Activated naive CD4-positive, alpha-beta T cell treated with anti-CD3 and anti-CD28 coated beads, Interleukin-2, amount 50 U/mL, for 72 hours (primary cell): ENCODE results near the gene ACSS1. TPM values are rescaled to one million over a fixed set of nuclear protein-coding genes. Genes with fewer than 3 reads are reported as not detected.

Experiments
- ATAC-seq, 2 donors: fragments of 150-1000 bp; cut with Tn5 transposase; 2 replicates each; pipeline ENCODE4 v1.10.0; 2021; ENCODE audit warnings: mild to moderate bottlenecking in 2 of 2, moderate library complexity in 2 of 2
- DNase-seq, 2 donors: peaks; one replicate each; pipeline ENCODE4 v3.0.0; 2021 to 2022; ENCODE audit warnings: low spot score in 2 of 2
- H3K27ac Mint-ChIP-seq, 2 donors: one replicate each; pipeline ENCODE4 v1.8.0; 2022; ENCODE audit warnings: mild to moderate bottlenecking in 2 of 2, mixed read lengths in 2 of 2
- H3K36me3 Mint-ChIP-seq, 2 donors: one replicate each; pipeline ENCODE4 v1.8.0; 2022; ENCODE audit warnings: mixed read lengths in 2 of 2
- H3K9me3 Mint-ChIP-seq, 2 donors: one replicate each; pipeline ENCODE4 v1.8.0; 2022; ENCODE audit warnings: mixed read lengths in 2 of 2
- total RNA-seq, 2 donors: library from RNA; stranded (reverse); gene quantifications; one replicate each; pipeline ENCODE4 v1.2.3, GENCODE V29; 2022

ACSS1 gene
- total RNA-seq, 2 donors from 2014 or later: 5.5 to 11.3 TPM

DNA sequence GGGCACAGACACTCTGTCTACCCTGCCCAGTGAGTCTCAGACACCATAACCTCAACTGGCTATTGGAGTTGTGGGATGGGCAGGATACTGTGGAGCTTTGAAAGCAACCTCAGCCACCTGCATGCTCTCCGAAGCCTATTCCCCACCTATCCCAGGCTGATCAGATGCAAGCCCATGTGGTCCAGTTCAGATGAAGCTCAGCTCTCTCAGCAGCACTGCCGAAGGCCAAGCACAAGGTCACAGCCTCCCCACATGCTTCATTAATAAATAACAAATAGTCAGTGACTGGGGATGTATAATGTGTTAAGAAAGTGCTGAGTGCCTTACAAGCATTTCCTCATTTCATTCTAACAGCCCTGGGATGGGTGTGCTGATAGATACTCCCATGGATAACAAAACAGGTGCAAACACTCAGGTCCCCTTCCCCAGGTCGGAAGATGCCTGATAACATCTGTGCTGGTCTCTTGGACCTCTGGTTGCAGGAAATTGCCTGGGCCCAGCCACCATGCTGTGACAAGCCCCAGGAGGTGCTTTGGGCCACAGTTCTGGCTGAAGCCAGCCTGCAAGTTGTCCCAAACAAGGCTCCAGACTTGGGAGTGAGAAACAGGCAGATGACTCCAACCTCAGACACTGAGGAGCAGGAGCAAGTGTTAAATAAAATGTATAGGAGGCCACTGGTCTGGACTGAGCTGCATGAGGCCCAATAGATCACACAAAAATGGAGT is 3.7 kb downstream of the ACSS1 start:
- H3K27ac Mint-ChIP-seq: no peak overlapping the region
- no peaks in the 10 kb centered on the region for H3K36me3 Mint-ChIP-seq
- no peaks in the 10 kb centered on the region for H3K9me3 Mint-ChIP-seq
- DNase-seq: no peak
- no peak for ATAC-seq

- Mint-ChIP-seq H3K27ac (no peak overlapping the region), H3K9me3 (no peaks in the 10 kb centered on the region), H3K36me3 (no peaks in the 10 kb centered on the region)
- ATAC-seq (no peak), DNase-seq (no peak)
These were observed 4.5 kb downstream of the ACSS1 start for GRCh38 chr20:25053255-25054031.

DNA sequence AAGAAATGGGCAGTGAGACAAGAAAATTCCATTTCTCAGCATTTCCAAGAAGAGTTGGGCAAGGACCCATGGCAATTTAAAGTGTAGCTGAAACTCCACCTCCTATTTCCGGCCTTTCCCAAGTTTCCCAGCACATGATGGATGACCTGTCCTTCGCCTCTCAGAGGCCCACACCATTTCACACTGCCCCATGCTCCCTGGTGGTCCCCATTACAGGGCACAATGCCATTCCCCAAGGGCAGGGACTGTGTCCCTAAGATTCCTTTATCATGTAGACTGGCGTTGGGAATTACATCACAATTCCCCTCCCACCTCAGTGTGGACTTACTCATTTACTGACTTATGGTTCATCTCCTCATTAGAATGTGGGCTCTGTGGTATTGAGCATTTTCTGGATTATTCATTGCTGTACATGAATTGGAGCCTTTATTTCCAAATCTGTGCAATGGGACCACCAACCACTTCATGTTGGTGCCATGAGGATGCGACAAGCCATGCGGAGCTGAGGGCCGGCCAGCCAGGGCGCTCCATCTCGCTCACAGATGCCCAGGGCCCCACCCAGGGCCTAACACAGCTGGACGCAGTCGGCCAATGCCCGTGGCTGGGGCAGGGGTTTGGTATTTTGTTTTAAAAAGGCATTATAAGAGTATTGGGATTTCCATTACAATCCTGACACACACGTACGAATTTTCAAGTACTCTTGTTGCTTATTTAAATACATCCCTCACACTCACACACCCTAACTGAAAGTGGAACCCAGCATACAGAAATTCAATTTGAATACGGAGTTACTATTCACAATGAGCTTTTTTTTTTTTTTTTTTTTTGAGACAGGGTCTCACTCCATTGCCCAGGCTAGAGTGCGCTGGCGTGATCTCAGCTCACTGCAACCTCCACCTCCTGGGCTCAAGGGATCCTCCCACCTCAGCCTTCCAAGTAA is 5.4 kb downstream of the ACSS1 start:
- no peak for ATAC-seq

GRCh38 chr20:25051386-25052155 is 6.4 kb downstream of the ACSS1 start:
- H3K9me3 Mint-ChIP-seq: no peaks in the 10 kb centered on the region
- no peak for ATAC-seq
- peak overlapping the region in 1 of 2 donors; percentile 39 for H3K27ac Mint-ChIP-seq
- peak in 1 of 2 donors; percentile 33 for DNase-seq
- no peaks in the 10 kb centered on the region for H3K36me3 Mint-ChIP-seq

More for the DNA sequence above, 5.4 kb downstream of the ACSS1 start:
- H3K36me3 Mint-ChIP-seq: no peaks in the 10 kb centered on the region
- H3K9me3 Mint-ChIP-seq: no peaks in the 10 kb centered on the region
- H3K27ac Mint-ChIP-seq: no peak overlapping the region
- DNase-seq: no peak

DNA sequence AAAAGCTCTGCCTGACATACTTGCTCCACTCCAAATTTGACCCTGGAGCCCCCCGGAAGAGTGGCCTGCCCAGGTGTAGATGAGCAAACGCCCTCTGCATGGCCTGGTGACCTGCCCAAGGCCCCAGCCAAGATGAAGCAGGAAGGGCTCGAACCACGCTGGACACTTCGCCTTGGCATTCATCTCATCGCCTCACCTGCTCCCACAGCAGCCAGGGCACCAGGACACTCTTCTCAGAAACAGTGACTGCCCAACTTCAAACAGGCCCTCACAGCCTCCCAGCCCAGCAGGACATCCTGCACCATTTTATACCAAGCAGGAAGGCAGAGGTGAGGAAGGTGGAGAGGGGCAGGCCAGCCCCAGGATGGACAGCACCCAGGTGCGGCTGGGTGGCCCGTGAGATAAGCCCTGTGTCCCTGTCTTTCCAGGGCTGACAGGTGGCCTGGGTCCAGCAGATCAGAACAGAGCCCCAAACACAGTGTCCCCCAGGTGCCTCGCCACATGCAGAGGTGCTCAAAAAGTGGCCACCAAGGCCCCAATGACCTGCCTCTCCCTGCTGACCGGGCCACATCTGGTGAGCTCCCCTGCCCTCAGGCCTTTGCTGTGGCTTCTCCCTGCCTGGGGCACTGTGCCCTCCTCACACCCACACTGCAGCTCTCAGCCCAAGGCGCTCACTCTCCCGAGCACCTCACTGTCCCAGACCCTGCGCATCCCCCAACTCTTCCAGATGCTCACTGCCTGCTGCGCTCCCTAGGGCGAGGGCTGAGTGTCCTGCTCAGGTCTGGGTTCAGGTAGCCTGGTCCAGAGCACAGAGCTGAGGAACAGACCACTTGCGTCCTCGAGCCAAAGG is 7.2 kb downstream of the ACSS1 start:
- ATAC-seq: no peak
- no peaks in the 10 kb centered on the region for H3K36me3 Mint-ChIP-seq
- H3K27ac Mint-ChIP-seq: peak overlapping the region in 1 of 2 donors; percentile 39
- H3K9me3 Mint-ChIP-seq: no peaks in the 10 kb centered on the region
- DNase-seq: peak in 1 of 2 donors; percentile 49

DNA sequence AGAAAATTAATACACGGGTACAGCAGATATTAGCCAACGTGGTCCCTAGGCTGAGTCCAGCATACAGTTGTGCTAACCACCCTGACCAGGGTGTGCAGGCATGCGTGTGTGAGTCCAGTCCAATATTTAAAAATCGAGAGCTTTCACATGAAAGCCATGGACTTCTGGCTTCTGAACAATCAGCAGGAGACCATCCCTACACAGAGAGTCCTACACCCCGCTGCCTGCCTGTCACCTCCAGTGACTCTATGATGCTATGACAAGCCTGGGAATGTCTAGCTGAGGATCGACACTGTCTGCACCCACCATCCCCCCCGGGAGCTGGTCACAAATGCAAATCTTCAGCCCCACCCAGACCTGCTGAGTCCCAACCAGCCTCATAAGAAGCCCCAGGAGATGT is 7.9 kb downstream of the ACSS1 start:
- ATAC-seq (no peak), DNase-seq (no peak)
- Mint-ChIP-seq H3K36me3 (no peaks in the 10 kb centered on the region), H3K27ac (no peak overlapping the region), H3K9me3 (no peaks in the 10 kb centered on the region)

DNA sequence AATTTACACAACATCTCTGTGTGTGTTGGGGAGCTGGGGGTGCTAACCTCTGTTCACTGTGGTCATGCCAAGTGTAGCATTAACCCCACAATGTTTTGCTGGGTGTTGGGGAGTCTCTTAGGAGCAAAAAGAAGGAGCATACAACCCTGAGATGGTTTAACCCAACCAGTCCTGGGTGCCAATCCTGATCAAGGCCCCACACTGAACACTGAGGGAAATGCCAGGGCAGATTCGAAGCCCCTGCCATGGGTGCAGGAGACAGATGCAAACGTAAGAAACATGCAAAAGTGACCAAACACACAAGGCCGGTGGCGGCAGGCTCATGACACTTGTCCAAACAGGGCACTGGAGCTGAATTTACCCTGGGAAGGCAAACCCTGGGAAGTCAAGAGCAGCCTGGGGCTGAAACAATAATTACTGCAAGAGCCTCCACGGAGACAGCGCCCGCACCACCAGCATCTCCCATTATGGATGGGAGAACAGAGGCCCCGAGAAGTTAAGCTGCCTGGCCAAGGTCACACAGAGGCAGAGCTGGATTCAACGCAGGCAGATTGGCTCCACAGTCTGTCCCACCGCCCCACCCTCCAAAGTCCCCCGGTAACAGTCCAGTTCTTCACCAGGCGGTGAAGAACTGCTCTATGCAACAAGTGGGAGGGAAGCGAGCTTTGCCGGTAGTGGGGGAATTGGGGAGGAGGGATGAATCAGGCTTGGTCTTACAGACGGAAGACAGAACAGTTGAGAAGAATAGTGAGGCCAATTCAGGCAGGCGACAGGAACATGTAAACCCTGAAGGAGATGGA is 8.5 kb downstream of the ACSS1 start:
- ATAC-seq (no peak), DNase-seq (no peak)
- Mint-ChIP-seq H3K9me3 (no peaks in the 10 kb centered on the region), H3K27ac (peak overlapping the region in 1 of 2 donors; percentile 55), H3K36me3 (no peaks in the 10 kb centered on the region)

DNA sequence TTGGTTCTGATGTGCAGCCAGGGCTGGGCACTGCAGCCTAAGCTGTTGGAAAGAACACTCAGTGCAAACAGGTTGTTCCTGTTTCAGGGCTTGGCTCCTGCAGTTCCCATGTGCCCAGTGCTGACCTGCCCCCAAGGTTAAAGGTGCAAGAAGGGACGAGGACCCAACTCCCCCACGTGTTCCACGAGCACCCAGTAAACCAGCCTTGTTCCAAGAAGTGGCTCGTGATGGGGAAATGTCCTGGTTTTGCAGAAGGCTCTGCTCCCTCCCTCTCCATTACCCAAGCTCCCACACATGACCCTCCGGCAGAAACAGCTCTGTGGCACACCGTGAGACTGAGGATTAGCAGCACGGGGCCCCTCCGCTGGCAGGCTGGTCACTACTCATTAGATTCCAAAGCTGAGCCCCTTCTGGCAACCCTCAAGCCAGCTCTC is 9.4 kb downstream of the ACSS1 start:
- ATAC-seq (no peak), DNase-seq (no peak)
- no peaks in the 10 kb centered on the region for H3K36me3 Mint-ChIP-seq
- peak overlapping the region in 1 of 2 donors; percentile 43 for H3K27ac Mint-ChIP-seq
- H3K9me3 Mint-ChIP-seq: no peaks in the 10 kb centered on the region

DNA sequence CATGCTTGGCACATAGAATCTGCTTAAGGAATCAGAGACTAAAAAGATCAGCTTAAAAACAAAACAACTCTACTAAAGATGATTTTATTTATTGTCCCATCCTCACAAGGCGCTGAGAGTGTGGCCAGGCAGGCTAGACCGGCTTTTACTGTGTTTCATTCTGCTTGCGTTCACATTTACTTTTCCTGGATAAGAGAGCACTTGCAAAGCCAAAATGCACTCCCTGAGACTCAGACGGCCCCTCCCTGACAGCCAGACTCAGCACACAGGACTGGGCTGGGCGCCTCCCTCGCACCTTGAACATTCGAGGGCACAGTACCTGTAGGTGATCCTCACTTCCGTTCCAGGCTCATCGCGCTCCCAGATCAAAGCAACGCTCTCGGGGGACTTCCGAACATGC is 10.2 kb downstream of the ACSS1 start:
- ATAC-seq: no peak
- Mint-ChIP-seq H3K36me3 (no peaks in the 10 kb centered on the region), H3K9me3 (no peaks in the 10 kb centered on the region), H3K27ac (no peak overlapping the region)
- DNase-seq: no peak

DNA sequence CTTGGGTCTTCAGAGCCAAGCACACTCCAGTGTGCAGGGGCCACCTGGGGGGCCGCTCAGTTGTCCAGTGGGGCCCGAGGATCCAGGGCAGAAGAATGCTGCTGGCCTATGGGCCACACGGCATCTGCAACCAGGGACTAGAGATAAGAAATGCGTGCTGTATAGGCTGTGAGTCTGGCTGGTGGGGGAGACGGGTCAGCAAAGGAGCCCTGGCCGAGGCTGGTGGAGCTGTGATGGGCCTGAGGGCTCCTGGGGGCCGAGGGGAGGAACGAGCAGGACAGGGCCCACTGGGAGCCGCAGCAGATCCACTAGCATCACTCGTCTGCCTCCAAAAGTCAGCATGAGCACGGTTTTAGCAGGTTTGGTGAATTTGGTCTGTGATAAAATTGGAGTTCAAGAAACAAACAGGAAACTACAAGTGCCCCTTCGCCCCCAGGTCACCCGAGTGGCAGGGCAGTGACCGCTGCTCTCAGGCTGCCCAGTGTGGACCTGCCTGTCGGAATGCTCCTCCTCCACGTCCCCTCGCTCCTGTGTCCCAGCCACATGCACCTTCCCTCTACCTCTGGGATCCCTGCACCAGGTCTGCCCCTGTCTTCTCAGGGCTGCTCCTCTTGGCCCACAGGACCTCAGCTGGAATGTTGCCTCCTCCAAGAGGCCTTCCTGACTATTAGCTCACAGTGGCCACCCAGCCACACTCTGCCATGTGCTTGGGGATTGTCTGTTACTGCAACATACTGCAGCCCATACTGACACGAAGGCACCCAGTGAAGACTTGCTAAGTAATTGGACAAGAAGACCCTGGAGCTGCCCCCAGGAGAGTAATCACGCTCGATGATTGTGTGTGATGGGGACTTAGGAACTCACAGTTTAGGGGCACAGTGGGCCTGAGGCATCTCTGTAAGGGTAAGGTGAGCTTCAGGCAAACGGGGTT is 10.9 kb downstream of the ACSS1 start:
- Mint-ChIP-seq H3K36me3 (no peaks in the 10 kb centered on the region), H3K27ac (no peak overlapping the region), H3K9me3 (no peaks in the 10 kb centered on the region)
- no peak for DNase-seq
- no peak for ATAC-seq

DNA sequence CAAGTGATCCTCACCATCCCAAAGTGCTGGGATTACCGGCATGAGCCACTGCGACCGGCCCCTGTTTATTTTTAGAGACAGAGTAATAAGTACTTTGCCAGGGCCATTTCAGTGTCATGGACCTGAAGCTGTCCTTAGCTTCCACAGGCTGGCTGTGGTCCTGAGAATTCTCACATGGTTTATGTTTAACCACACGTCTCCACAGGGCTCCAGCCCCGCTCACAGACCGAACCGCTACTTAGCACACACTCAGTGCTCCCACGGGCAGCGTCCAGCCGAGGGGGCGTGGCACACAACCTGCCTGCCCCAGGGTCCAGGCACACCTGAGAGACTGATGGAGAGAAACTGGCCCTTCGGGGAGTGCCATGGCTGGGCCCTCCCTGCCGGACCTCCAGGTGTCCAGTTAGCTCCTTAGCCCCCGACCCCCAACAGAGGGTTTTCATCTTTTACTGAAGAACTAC is 11.7 kb downstream of the ACSS1 start:
- H3K36me3 Mint-ChIP-seq: no peaks in the 10 kb centered on the region
- no peaks in the 10 kb centered on the region for H3K9me3 Mint-ChIP-seq
- no peak for ATAC-seq
- H3K27ac Mint-ChIP-seq: no peak overlapping the region
- DNase-seq: no peak

DNA sequence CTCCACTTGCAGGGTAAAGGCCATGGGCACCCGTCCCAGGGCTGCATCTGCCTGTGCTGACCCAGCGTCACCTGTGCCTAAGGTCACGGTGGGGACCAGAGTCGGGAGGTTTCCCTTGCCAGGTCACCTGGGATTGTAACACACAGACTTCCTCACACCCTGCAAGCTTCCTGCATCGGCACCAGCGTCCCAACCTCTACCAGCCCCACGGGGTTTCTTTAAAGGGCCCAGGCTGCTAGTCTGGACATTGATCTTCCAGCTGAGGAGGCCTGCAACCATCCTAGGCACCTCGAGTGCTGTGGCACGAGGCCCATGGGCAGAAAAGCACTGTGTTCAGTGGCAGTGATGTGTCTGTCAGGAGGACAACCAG is 12.6 kb downstream of the ACSS1 start:
- no peak overlapping the region for H3K27ac Mint-ChIP-seq
- DNase-seq (no peak), ATAC-seq (no peak)
- H3K36me3 Mint-ChIP-seq: no peaks in the 10 kb centered on the region
- no peaks in the 10 kb centered on the region for H3K9me3 Mint-ChIP-seq

DNA sequence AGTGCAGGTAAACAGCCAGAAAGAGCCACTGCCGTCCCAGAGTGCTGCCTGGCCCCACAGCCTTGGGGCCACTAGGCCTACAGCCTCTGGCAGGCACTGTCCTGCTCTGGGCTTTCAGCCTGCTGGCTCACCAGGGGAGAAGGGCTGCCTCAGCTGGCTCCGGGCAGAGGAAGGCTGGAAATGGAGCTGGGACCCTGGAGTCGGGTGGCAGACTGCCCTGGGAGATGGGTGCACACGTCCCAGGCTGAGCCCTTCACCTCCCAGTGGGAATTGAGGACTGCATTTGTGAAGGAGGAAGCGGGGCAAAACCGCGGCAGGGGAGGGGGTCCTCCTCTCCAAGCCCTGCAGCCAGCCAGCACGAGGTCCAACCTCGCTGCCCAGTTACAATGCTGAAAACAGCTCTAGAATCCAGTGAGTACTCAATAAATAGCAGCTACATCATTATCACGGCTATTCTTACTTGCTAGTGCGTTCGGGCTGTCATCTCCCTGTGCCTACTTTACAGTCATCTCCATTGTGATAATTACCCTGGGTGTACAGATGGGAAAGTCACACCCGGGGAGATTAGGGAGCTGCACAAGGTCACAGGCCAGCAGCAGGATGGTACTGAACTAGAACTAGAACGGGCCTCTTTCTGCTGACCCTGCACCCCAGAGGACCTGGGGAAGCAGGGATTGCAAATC is 13.1 kb downstream of the ACSS1 start:
- Mint-ChIP-seq H3K9me3 (no peaks in the 10 kb centered on the region), H3K27ac (no peak overlapping the region), H3K36me3 (no peaks in the 10 kb centered on the region)
- ATAC-seq (no peak), DNase-seq (no peak)
